ENCODE measurements around the gene ANTXR1.

- TF ChIP-seq POLR2AphosphoS5 (IDR thresholded peaks at IDR 0.05) (no peak), CTCF (IDR thresholded peaks at IDR 0.05) (no peak)
These were observed 155.3 kb downstream of the ANTXR1 start for GRCh38 chr2:69168144-69168813.
